Caco-2 (cell line): ENCODE results near the gene LRRC1. TPM values are rescaled to one million over a fixed set of nuclear protein-coding genes. Genes with fewer than 3 reads are reported as not detected.

Experiments used
- BruUV-seq: library from RNA; stranded (reverse); fragments of 400-500 nt; replicated peaks from 2 replicates; lab custom pipeline; 2021; lab: Mats Ljungman, UMichigan
- CTCF ChIA-PET: fragments of 300-600 bp; sonication (Branson Sonifier 250); formaldehyde crosslinking; loops from one replicate; lab custom pipeline; 2022; ENCODE audit warnings: antibody characterized with exemption; lab: Charles Lee
- POLR2A ChIA-PET: fragments of 300-600 bp; sonication (Branson Sonifier 250); formaldehyde crosslinking; loops from one replicate; lab custom pipeline; 2022; ENCODE audit warnings: antibody characterized with exemption; lab: Charles Lee
- DNase-seq, 2 experiments: peaks; one replicate each; pipeline versions ENCODE4 v3.0.0 to v3.0.0-alpha.2; 2020 to 2022
- H3K27me3 ChIP-seq: replicated peaks from 2 replicates; pipeline ENCODE4 v1.6.0; 2011; ENCODE audit warnings: low read length; ENCODE audit not compliant: control insufficient read depth, insufficient read depth
- H3K36me3 ChIP-seq: 2 replicates; pipeline ENCODE4 v1.5.1; 2011; ENCODE audit warnings: low read length; ENCODE audit not compliant: control insufficient read depth, insufficient read depth
- H3K4me1 ChIP-seq: fragments of 250-450 bp; sonication (Bioruptor Pico); 2 replicates; pipeline ENCODE4 v1.5.1; 2020; ENCODE audit warnings: mild to moderate bottlenecking
- H3K4me3 ChIP-seq: 2 replicates; pipeline ENCODE4 v1.5.1; 2011; ENCODE audit warnings: low read depth, mild to moderate bottlenecking, control low read depth, low read length
- H3K9me3 ChIP-seq: fragments of 250-450 bp; sonication (Bioruptor Pico); 2 replicates; pipeline ENCODE4 v1.5.1; 2020; ENCODE audit warnings: mild to moderate bottlenecking, moderate library complexity
- H3K27ac Mint-ChIP-seq: one replicate; pipeline ENCODE4 v1.8.0; 2022; ENCODE audit warnings: mixed read lengths; ENCODE audit not compliant: unreplicated experiment
- H3K27me3 Mint-ChIP-seq: one replicate; pipeline ENCODE4 v1.8.0; 2022; ENCODE audit warnings: mixed read lengths; ENCODE audit not compliant: insufficient read depth, unreplicated experiment
- H3K36me3 Mint-ChIP-seq: one replicate; pipeline ENCODE4 v1.8.0; 2022; ENCODE audit warnings: mild to moderate bottlenecking, mixed read lengths; ENCODE audit not compliant: insufficient read depth, unreplicated experiment
- H3K4me1 Mint-ChIP-seq: one replicate; pipeline ENCODE4 v1.8.0; 2022; ENCODE audit warnings: low read depth, mixed read lengths; ENCODE audit not compliant: unreplicated experiment
- H3K4me3 Mint-ChIP-seq: one replicate; pipeline ENCODE4 v1.8.0; 2022; ENCODE audit warnings: mild to moderate bottlenecking, moderate library complexity, mixed read lengths; ENCODE audit not compliant: unreplicated experiment
- H3K9me3 Mint-ChIP-seq: one replicate; pipeline ENCODE4 v1.8.0; 2022; ENCODE audit warnings: mixed read lengths; ENCODE audit not compliant: unreplicated experiment
- intact Hi-C: fragments of 100-400 bp; cut with micrococcal nuclease; formaldehyde crosslinking; loops from one replicate; pipeline ENCODE4 v1.10.0; 2022; ENCODE audit not compliant: unreplicated experiment
- total RNA-seq: library from RNA; stranded (reverse); gene quantifications from 2 replicates; pipeline ENCODE4 v1.2.3, GENCODE V29; 2022
- TF ChIP-seq, protein P1 (sequence below), 2 experiments: fragments of 200-600 bp in 1 of 2; IDR thresholded peaks; 1 replicate in 1 of 2; 2 replicates in 1 of 2; pipeline versions ENCODE4 v1.5.1 to v1.8.0; 2011 to 2022; ENCODE audit warnings: antibody characterized with exemption in 1 of 2, control low read depth in 1 of 2, inconsistent platforms in 1 of 2, low read depth in 1 of 2, low read length in 1 of 2, mild to moderate bottlenecking in 1 of 2, moderate library complexity in 1 of 2; ENCODE audit not compliant: insufficient read depth in 1 of 2, severe bottlenecking in 1 of 2, unreplicated experiment in 1 of 2

Gene LRRC1
- total RNA-seq, 1 experiment from 2014 or later: 60.8 TPM

DNA sequence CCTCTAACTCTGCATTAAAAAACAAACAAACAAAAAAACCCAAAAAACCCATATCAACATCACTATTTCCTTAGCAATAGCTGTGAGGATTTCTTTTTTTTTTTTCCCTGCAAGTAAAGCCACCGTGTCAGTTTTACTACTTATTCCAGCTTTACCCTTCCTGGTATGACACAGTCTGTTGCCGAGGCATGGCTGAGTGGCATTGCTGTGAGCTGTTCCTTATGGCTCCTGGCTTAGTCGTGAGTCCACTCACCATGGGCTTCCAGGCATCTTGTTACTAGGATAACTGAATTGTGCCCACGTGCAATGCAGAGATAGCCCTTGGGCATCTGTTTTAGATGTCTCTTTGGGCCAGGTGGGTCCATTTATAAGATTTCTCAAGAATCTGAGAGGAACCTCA, 84.8 kb downstream of the LRRC1 start:
- Histone ChIP-seq H3K4me1 (peaks cover 11% of the 10 kb centered on the region), H3K27me3 (no peaks in the 10 kb centered on the region), H3K9me3 (peaks cover 4% of the 10 kb centered on the region; the same call in 1 of the 2 replicates), H3K4me3 (no peak overlapping the region), H3K36me3 (no peaks in the 10 kb centered on the region; the same call in 1 of the 2 replicates)
- H3K4me1 Mint-ChIP-seq: peaks cover 6% of the 10 kb centered on the region
- intact Hi-C loops: no loop called here
- ChIA-PET CTCF (no interaction called here), POLR2A (no interaction called here)
- DNase-seq: no peak
- no TSS peak for BruUV-seq
- H3K36me3 Mint-ChIP-seq: peaks cover 47% of the 10 kb centered on the region
- TF ChIP-seq, protein P1, sequence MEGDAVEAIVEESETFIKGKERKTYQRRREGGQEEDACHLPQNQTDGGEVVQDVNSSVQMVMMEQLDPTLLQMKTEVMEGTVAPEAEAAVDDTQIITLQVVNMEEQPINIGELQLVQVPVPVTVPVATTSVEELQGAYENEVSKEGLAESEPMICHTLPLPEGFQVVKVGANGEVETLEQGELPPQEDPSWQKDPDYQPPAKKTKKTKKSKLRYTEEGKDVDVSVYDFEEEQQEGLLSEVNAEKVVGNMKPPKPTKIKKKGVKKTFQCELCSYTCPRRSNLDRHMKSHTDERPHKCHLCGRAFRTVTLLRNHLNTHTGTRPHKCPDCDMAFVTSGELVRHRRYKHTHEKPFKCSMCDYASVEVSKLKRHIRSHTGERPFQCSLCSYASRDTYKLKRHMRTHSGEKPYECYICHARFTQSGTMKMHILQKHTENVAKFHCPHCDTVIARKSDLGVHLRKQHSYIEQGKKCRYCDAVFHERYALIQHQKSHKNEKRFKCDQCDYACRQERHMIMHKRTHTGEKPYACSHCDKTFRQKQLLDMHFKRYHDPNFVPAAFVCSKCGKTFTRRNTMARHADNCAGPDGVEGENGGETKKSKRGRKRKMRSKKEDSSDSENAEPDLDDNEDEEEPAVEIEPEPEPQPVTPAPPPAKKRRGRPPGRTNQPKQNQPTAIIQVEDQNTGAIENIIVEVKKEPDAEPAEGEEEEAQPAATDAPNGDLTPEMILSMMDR (IDR thresholded peaks at IDR 0.05; ENCODE audit: insufficient read depth in 1 of 2, low read depth in 1 of 2, low read length in 1 of 2, severe bottlenecking in 1 of 2, unreplicated experiment in 1 of 2): no peak
- H3K4me3 Mint-ChIP-seq: no peak overlapping the region
- no peak overlapping the region for H3K27ac Mint-ChIP-seq
- no peaks in the 10 kb centered on the region for H3K27me3 Mint-ChIP-seq
- peaks cover 20% of the 10 kb centered on the region for H3K9me3 Mint-ChIP-seq

DNA sequence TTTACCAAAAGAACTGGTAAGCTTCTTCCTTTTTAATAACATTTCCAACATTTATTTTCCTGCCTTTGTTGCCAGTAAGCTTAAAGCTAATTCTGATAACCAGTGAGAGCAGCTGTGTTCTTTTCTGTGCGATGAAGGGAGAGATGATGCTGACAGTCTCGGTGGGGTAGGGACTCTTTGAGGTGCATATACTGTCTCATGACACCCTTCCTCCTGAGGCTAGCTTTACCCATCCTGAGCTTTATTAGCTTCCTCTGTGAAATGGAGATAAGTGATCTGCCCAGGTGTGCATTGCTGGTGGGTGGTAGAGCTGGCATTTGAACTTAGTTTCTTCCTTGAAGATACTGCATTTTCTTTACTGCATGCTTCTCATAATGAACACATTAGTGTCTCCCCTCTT, 92.5 kb downstream of the LRRC1 start:
- Histone ChIP-seq H3K36me3 (0 out of 2 replicates have a peak, but pooled peaks cover 1% of the 10 kb centered on the region), H3K4me1 (no peaks in the 10 kb centered on the region), H3K9me3 (no peaks in the 10 kb centered on the region), H3K4me3 (no peak overlapping the region), H3K27me3 (no peaks in the 10 kb centered on the region)
- intact Hi-C loops: no loop called here
- peaks cover 10% of the 10 kb centered on the region for H3K4me1 Mint-ChIP-seq
- POLR2A ChIA-PET: interaction anchor here (0.5 kb wide), 1 partner anchor 121 kb away, joined by 3 read pairs; no protein-coding TSS in a partner anchor
- H3K4me3 Mint-ChIP-seq: no peak overlapping the region
- no peaks in the 10 kb centered on the region for H3K9me3 Mint-ChIP-seq
- TF ChIP-seq, protein P1 (IDR thresholded peaks at IDR 0.05; ENCODE audit: insufficient read depth in 1 of 2, low read depth in 1 of 2, low read length in 1 of 2, severe bottlenecking in 1 of 2, unreplicated experiment in 1 of 2): no peak
- peaks cover 24% of the 10 kb centered on the region for H3K36me3 Mint-ChIP-seq
- no peak for DNase-seq
- no peaks in the 10 kb centered on the region for H3K27me3 Mint-ChIP-seq
- CTCF ChIA-PET: no interaction called here
- no peak overlapping the region for H3K27ac Mint-ChIP-seq
- BruUV-seq: no TSS peak

DNA sequence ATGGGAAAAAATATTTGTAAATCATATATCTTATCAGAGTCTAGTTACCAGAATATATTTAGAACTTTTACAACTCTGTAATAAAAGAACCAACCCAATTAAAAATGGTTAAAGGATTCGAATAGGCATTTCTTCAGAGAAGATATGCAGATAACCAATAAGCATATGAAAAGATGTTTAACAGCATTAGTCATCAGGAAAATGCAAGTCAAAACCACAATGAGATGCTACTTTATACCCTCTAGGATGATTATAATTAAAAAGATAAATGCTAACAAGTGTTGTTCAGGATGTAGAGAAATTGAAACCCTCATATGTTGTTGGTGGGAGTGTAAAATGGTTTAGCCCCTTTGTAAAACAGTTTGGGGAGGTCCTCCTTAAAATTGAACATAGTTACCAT, 94.1 kb downstream of the LRRC1 start:
- no peak overlapping the region for H3K4me3 ChIP-seq
- intact Hi-C loops: no loop called here
- BruUV-seq: no TSS peak
- no peaks in the 10 kb centered on the region for H3K9me3 ChIP-seq
- peaks cover 14% of the 10 kb centered on the region for H3K36me3 Mint-ChIP-seq
- POLR2A ChIA-PET: no interaction called here
- peaks cover 17% of the 10 kb centered on the region for H3K4me1 Mint-ChIP-seq
- H3K9me3 Mint-ChIP-seq: no peaks in the 10 kb centered on the region
- no peak for DNase-seq
- H3K27me3 ChIP-seq: no peaks in the 10 kb centered on the region
- no peak overlapping the region for H3K4me3 Mint-ChIP-seq
- TF ChIP-seq, protein P1 (IDR thresholded peaks at IDR 0.05; ENCODE audit: insufficient read depth in 1 of 2, low read depth in 1 of 2, low read length in 1 of 2, severe bottlenecking in 1 of 2, unreplicated experiment in 1 of 2): no peak
- 0 out of 2 replicates have a peak, but pooled peaks cover 1% of the 10 kb centered on the region for H3K36me3 ChIP-seq
- no peaks in the 10 kb centered on the region for H3K27me3 Mint-ChIP-seq
- CTCF ChIA-PET: no interaction called here
- no peak overlapping the region for H3K27ac Mint-ChIP-seq
- H3K4me1 ChIP-seq: no peaks in the 10 kb centered on the region
